HG03558 (cell line): ENCODE results near the gene PIM1.

Experiments
- ATAC-seq: cut with Tn5 transposase; IDR thresholded peaks from one replicate; pipeline ENCODE4 v1.9.1; 2021; ENCODE audit warnings: moderate number of reproducible peaks; ENCODE audit not compliant: unreplicated experiment; ENCODE audit errors: extremely low read depth

Gene PIM1

GRCh38 chr6:37137201-37138090 lies 32.5 kb upstream of the PIM1 start:
- ATAC-seq: no peak

- no peak for ATAC-seq
These were observed 31.1 kb upstream of the PIM1 start for GRCh38 chr6:37138856-37139229.

GRCh38 chr6:37139230-37139962 lies 30.6 kb upstream of the PIM1 start:
- ATAC-seq: no peak

- no peak for ATAC-seq
These were observed 29.8 kb upstream of the PIM1 start for GRCh38 chr6:37140145-37140544.

- no peak for ATAC-seq
These were observed 28.5 kb upstream of the PIM1 start for GRCh38 chr6:37141281-37142049.

GRCh38 chr6:37142050-37142614 lies 27.8 kb upstream of the PIM1 start:
- no peak for ATAC-seq

GRCh38 chr6:37143585-37143984 lies 26.4 kb upstream of the PIM1 start:
- ATAC-seq: no peak

GRCh38 chr6:37145443-37145842 lies 24.5 kb upstream of the PIM1 start:
- ATAC-seq: no peak

- ATAC-seq: no peak
These were observed 23.2 kb upstream of the PIM1 start for GRCh38 chr6:37146735-37147157.

- no peak for ATAC-seq
These were observed 20.2 kb upstream of the PIM1 start for GRCh38 chr6:37149745-37150144.

GRCh38 chr6:37150314-37150713 lies 19.6 kb upstream of the PIM1 start:
- ATAC-seq: no peak

- ATAC-seq: peak; percentile 77
These were observed 14.3 kb upstream of the PIM1 start for GRCh38 chr6:37155394-37156312.

- ATAC-seq: no peak
These were observed 11.4 kb upstream of the PIM1 start for GRCh38 chr6:37158508-37158907.

- ATAC-seq: no peak
These were observed 8.8 kb upstream of the PIM1 start for GRCh38 chr6:37160922-37161778.

GRCh38 chr6:37162740-37163139 lies 7.2 kb upstream of the PIM1 start:
- no peak for ATAC-seq

- no peak for ATAC-seq
These were observed 1.7 kb upstream of the PIM1 start for GRCh38 chr6:37168163-37168758.

- ATAC-seq: no peak
These were observed 999 bp upstream of the PIM1 start for GRCh38 chr6:37168811-37169495.
